Middle frontal gyrus (tissue), 1 donor: Measurements from ENCODE around the gene KCNJ10.

Source experiments
- DNase-seq: peaks from one replicate; pipeline ENCODE4 v3.0.0-alpha.2; 2015; ENCODE audit warnings: low spot score; ENCODE audit errors: extremely low spot score

The KCNJ10 gene

DNA sequence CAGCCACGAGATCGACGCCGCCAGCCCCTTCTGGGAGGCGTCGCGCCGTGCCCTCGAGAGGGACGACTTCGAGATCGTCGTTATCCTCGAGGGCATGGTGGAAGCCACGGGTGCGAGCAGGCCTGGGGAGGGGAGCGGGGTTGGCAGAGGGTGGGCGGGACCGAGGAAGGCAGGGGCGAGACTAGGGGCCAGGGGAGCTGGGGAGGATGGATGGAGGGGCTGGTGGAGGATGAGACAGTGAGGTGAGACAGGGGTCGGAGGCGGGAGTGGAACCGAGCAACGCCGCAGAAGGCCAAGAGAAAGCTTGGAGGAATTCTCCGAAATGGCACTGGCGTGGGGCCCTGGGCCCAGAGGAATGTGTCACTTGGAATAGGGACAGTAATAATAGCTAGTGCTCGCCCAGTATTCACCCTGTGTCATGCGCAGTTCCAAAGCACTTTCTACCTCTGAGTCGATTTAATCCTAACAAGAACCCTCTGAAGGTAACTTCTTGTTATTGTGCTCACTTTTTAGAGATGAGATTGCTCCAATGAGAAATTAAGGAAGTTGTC, 14.9 kb upstream of the KCNJ10 start:
- no peak for DNase-seq

DNA sequence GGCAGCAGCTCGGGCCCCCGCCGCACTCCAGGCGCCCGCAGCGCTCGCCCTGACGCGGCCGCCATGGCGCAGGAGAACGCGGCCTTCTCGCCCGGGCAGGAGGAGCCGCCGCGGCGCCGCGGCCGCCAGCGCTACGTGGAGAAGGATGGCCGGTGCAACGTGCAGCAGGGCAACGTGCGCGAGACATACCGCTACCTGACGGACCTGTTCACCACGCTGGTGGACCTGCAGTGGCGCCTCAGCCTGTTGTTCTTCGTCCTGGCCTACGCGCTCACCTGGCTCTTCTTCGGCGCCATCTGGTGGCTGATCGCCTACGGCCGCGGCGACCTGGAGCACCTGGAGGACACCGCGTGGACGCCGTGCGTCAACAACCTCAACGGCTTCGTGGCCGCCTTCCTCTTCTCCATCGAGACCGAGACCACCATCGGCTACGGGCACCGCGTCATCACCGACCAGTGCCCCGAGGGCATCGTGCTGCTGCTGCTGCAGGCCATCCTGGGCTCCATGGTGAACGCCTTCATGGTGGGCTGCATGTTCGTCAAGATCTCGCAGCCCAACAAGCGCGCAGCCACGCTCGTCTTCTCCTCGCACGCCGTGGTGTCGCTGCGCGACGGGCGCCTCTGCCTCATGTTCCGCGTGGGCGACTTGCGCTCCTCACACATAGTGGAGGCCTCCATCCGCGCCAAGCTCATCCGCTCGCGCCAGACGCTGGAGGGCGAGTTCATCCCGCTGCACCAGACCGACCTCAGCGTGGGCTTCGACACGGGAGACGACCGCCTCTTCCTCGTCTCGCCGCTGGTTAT, 14.2 kb upstream of the KCNJ10 start:
- DNase-seq = no peak

DNA sequence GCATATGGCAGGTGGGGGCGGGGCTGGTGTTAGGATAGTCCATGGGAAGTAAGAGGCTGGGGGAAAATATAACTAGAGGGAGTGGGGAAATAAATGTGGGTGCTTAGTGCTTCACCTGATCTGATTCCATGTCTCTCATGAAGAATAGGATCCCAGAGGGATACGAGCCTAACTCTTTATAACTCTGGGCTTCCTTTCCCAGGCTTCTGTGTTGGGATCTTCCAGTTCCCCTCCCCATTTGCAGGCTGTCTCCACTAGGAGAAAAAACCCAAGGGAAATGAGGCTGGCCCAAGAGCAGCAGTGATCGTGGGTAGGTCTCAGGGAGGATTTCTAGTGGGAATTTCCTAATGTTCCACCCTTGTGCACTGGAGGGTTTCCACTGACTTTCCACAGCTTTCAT, 13.0 kb upstream of the KCNJ10 start:
- peak; percentile 2 for DNase-seq

- peak; percentile 2 for DNase-seq
These were observed 12.5 kb upstream of the KCNJ10 start for GRCh38 chr1:160082487-160082886.

DNA sequence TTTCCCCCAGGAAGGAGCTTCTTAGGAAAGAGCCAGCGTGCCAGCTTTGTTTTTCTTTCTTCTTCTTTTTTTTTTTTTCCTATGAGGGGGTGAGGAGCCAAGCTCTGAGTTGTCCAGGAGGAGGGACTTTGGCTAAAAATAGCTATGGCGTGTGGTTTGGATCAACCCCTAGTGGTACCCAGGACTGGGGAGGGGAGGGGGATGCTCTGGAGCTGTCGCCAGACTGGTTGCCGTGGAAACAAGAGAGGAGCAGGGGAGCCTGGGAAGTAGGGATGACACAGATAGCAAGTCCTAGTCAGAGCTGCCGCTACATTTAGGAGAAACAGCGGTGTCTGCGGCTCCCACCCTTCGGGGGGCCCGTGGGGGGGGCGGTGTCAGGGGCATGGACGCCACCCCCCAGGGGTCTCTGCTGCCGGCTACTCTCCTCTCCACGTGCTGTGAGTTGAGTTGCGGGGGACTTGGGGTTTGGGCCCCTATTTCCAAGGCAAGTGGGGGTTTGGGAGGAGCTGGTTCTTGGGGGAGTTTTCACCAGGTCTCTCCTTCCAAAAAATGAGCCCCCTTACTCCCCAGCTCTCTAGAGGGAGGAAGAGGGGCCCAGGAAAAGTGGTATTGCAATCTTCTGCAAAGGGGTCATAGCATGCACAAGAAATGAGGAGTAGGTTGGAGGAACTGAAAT, 11.4 kb upstream of the KCNJ10 start, which contains the start of gene KCNJ9:
TSS of gene KCNJ9 (plus strand) at position 278 of the 676 bp plus-strand sequence. CDS start 2,493 bp downstream, outside the sequence.
- DNase-seq = peak; percentile 74

GRCh38 chr1:160080381-160081100, 10.6 kb upstream of the KCNJ10 start:
- DNase-seq = no peak

- no peak for DNase-seq
These were observed 9.5 kb upstream of the KCNJ10 start for GRCh38 chr1:160079448-160079847.

DNA sequence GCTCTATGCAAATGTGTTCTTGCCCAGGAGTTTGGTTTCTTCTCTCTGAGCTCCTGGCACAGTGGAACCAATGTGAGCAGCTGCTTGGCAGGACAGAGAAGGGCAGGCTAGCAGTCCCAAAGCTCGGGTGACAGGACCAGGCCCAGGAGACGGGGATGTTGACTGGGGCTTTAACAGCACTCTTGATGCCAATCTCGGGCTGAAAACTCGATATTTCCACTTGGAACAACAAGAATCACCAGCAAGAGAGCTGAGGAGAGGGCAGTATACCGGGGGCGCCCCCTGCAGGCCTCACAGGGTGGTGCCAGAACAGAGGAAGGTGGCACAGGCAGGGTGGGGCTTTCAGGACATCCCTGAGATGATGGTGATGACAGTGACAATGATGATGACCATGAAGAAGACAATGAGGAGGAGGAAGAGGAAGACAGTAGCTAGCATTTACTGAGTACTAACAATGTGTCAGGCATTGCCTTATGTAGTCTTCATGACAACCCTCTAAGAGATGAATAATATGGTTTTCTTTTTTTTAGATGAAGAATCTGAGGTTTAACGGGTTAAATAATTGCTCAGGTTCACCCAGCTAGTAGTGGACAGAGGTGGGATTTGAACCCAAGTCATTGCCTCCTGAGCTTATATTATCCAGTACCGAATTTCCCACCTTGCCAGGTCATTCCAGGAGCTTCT, 8.7 kb upstream of the KCNJ10 start:
- no peak for DNase-seq

GRCh38 chr1:160077486-160077885, 7.5 kb upstream of the KCNJ10 start:
- DNase-seq = no peak

GRCh38 chr1:160076295-160076694, 6.3 kb upstream of the KCNJ10 start:
- no peak for DNase-seq

DNA sequence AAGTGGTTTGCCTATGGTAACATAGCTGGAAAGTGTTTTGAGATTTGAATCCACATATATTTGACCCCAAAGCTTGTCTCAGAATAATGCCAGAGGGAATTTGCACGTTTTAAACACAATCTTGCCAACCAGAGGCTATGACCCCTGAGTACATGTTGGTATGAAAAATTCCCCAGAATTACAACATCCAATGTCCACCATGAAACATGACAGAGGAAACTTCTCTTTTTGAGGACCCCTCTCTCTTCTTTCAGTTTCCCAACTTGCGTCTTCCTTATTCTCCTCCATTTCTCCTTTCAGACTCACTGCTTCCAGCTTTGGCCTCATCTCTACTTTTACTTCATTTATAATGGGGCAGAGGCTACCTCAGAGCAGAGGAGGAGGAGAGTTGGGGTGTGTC, 5.9 kb upstream of the KCNJ10 start:
- no peak for DNase-seq

- no peak for DNase-seq
These were observed 4.9 kb upstream of the KCNJ10 start for GRCh38 chr1:160074865-160075264.

- DNase-seq = no peak
These were observed 1.3 kb upstream of the KCNJ10 start for GRCh38 chr1:160071289-160071688.

DNA sequence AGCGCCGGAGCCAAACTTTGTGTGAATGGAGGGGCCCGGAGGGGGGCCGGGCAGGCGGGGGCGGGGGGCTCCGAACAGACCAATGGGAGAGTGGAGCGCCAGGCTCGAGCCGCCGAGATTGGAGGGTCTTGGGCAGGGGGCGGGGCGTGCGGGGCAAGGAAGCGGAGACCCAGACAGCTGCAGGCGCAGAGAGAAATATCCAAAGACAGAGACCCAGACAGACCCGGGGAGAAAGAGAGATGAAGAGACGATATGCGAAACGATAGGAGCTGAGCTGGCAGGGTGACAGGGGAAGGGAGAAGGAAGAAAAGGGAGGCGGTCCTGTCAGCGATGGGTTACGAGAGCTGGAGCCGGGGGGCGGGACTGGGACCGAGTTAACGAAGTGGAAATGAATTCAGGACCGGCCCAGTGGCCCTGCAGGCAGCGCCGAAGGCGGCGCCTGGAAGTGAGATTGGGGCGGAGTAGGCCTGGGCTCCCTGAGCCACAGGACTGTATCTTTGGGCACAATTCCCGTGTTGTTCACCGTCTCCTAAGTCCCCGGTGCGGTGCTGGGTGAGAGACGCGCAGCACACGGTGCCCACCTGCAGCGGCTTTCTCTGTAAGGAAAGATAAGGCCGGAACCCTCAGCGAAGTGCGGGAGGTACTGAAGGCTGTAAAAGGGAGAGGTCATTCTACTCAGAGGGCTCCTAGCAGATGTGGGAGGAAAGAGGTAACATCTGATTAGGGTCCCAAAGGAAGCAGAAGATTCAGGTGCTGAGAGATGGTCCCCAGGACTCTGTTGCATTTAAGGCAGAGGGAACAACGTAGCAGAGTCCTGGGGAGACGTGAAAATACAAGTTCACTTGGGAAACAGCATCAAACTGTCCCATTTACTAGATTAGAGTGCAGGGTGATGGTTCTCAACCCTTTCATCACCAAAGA, 543 bp upstream of the KCNJ10 start:
- DNase-seq = peak; percentile 67

- DNase-seq = peak; percentile 70
These were observed 1.7 kb downstream of the KCNJ10 start for GRCh38 chr1:160068225-160068624.

DNA sequence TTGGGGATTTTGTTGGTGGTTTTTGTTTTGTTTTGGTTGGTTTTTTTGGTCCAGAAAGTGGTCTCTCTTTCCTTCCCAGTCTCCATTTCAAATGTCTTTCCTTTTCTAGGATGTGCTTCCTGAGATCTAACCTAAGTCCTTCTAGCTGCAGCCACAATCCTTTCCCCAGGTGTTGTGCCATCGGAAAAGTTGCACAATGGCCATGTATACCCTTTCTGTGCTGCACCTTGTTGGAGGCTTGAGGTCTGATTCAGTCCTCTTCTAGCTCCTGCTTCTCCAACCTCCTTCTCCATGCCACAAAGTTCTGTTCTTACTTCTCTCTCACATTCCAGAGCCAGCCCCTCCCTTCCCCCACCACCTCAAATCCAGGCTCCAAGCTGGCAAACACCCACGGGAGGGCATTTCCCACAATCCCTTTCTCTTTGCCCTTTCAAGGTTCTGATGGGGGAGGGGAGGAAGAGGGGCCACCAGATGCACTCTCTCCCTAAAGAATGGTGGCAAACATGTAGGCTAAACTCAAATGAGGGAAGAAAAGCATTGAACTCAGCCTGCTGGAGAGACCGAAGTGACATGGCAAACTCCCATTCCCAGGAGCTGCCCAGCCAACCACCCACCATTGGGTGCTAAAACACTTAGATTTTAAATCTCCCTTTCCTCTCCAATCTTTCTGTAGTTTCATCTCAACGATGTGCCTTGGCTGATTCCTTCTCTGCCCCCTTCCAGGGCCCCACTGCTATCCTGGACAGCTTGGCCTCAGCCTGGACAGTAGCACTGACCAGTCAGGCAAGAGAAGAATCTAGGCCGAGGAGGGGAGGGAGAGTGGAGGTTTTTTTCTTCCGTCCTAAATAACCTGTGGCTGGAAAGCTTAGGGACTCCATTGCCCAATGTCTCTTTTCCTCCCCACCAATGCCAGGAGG, 2.9 kb downstream of the KCNJ10 start:
- no peak for DNase-seq

- no peak for DNase-seq
These were observed 5.2 kb downstream of the KCNJ10 start for GRCh38 chr1:160064746-160065145.

DNA sequence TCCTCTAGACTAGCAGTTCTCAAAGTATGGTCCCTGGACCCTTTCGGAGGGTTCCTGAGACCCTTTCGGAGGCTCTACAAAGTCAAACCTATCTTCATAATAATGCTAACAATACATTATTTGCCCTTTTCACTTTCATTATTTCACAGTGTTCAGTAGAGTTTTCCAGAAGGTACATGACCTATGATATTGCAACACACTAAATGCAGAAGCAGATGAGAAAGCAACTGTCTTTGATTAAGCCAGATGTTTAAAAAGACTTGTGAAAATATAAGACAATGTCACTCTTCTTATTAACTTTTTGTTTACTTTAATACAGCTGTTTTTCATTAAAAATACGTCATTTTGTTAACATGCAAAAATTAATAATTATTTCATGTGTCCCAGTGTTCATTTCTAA, 5.8 kb downstream of the KCNJ10 start:
- DNase-seq = no peak

DNA sequence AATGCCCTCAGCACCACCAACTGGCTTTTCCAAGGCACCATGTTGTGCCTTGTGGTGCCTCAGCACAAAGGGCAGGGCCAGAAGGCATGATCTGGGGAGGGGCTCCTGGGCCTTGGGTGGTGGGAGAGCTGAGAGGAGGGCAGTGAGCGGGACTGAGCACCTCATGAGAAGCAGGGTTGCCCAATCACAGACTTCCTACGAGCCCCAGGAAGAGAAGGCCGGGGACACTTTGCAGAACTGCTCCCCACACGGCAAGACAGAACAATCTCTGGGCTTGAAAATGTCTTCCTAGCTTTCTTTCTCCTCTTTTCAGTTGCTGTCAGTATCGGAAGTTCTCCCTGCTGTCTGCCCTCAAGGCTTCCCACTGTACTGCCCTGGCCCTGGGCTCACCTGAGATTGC, 6.8 kb downstream of the KCNJ10 start:
- no peak for DNase-seq
